Stimulated activated CD8-positive, alpha-beta memory T cell treated with anti-CD3 and anti-CD28 coated beads, Interleukin-12 subunit alpha, Interleukin-12 subunit beta, amount 100 ng/mL, for 4 hours (primary cell): ENCODE results near the gene TRERF1.

ENCODE experiments used
- DNase-seq: peaks from one replicate; pipeline ENCODE4 v3.0.0-alpha.2; 2020; ENCODE audit warnings: low read depth

Gene TRERF1

GRCh38 chr6:42424906-42425474 lies 26.7 kb downstream of the TRERF1 start:
- DNase-seq, result no peak

- no peak for DNase-seq
These were observed 28.5 kb downstream of the TRERF1 start for GRCh38 chr6:42423244-42423643.

- DNase-seq, result no peak
These were observed 31.0 kb downstream of the TRERF1 start for GRCh38 chr6:42420741-42421140.

- DNase-seq, result no peak
These were observed 32.0 kb downstream of the TRERF1 start for GRCh38 chr6:42419490-42420280.

- no peak for DNase-seq
These were observed 33.0 kb downstream of the TRERF1 start for GRCh38 chr6:42418724-42419123.

GRCh38 chr6:42417641-42418112 lies 34.0 kb downstream of the TRERF1 start:
- DNase-seq, result peak; percentile 33

- no peak for DNase-seq
These were observed 40.3 kb downstream of the TRERF1 start for GRCh38 chr6:42411406-42411805.

GRCh38 chr6:42410861-42411260 lies 40.9 kb downstream of the TRERF1 start:
- no peak for DNase-seq

GRCh38 chr6:42409581-42409980 lies 42.1 kb downstream of the TRERF1 start:
- DNase-seq, result no peak

- no peak for DNase-seq
These were observed 44.3 kb downstream of the TRERF1 start for GRCh38 chr6:42407379-42407778.

- DNase-seq, result no peak
These were observed 45.1 kb downstream of the TRERF1 start for GRCh38 chr6:42406306-42407280.

- no peak for DNase-seq
These were observed 46.7 kb downstream of the TRERF1 start for GRCh38 chr6:42405021-42405420.

- DNase-seq, result no peak
These were observed 47.2 kb downstream of the TRERF1 start for GRCh38 chr6:42404484-42404883.

GRCh38 chr6:42403831-42404230 lies 47.9 kb downstream of the TRERF1 start:
- DNase-seq, result no peak

GRCh38 chr6:42403421-42403820 lies 48.3 kb downstream of the TRERF1 start:
- no peak for DNase-seq

GRCh38 chr6:42402184-42402583 lies 49.5 kb downstream of the TRERF1 start:
- DNase-seq, result peak; percentile 31

- no peak for DNase-seq
These were observed 50.1 kb downstream of the TRERF1 start for GRCh38 chr6:42401613-42401951.

- DNase-seq, result no peak
These were observed 50.7 kb downstream of the TRERF1 start for GRCh38 chr6:42400886-42401612.

GRCh38 chr6:42400061-42400760 lies 51.5 kb downstream of the TRERF1 start:
- DNase-seq, result no peak

GRCh38 chr6:42396720-42397119 lies 55.0 kb downstream of the TRERF1 start:
- no peak for DNase-seq

GRCh38 chr6:42394881-42395620 lies 56.7 kb downstream of the TRERF1 start:
- DNase-seq, result no peak
